KMS-11 (cell line): ENCODE measurements around the gene FSIP1.

Experiments
- H2AFZ ChIP-seq: fragments of 200-600 bp; sonication (generic); 2 replicates; pipeline ENCODE4 v1.6.1; 2016; ENCODE audit warnings: antibody characterized with exemption, mixed run types, low read depth
- H3K27ac ChIP-seq: fragments of 200-600 bp; sonication (generic); 2 replicates; pipeline ENCODE4 v1.6.1; 2016; ENCODE audit warnings: mild to moderate bottlenecking, mixed run types
- H3K27me3 ChIP-seq: fragments of 200-600 bp; sonication (generic); 2 replicates; pipeline ENCODE4 v1.6.1; 2017; ENCODE audit warnings: mild to moderate bottlenecking, low read depth, mixed run types, moderate library complexity; ENCODE audit not compliant: insufficient read depth
- H3K36me3 ChIP-seq: fragments of 200-600 bp; sonication (generic); 2 replicates; pipeline ENCODE4 v1.6.1; 2017; ENCODE audit warnings: mild to moderate bottlenecking, mixed run types; ENCODE audit not compliant: insufficient read depth
- H3K4me1 ChIP-seq: fragments of 200-600 bp; sonication (generic); 2 replicates; pipeline ENCODE4 v1.6.1; 2016; ENCODE audit warnings: mild to moderate bottlenecking, low read depth, mixed run types; ENCODE audit not compliant: poor library complexity, severe bottlenecking
- H3K4me2 ChIP-seq: fragments of 200-600 bp; sonication (generic); 2 replicates; pipeline ENCODE4 v1.7.0; 2016; ENCODE audit warnings: mild to moderate bottlenecking, mixed run types
- H3K4me3 ChIP-seq: fragments of 200-600 bp; sonication (generic); IDR thresholded peaks from 2 replicates; pipeline ENCODE4 v1.6.1; 2017; ENCODE audit warnings: low read depth, low read length, mixed read lengths; ENCODE audit not compliant: insufficient read depth
- H3K79me2 ChIP-seq: fragments of 200-600 bp; sonication (generic); 2 replicates; pipeline ENCODE4 v1.6.1; 2016; ENCODE audit warnings: low read depth, mixed run types; ENCODE audit not compliant: insufficient read depth
- H3K9ac ChIP-seq: fragments of 200-600 bp; sonication (generic); 2 replicates; pipeline ENCODE4 v1.6.1; 2016; ENCODE audit warnings: mild to moderate bottlenecking, mixed run types
- H4K20me1 ChIP-seq: fragments of 200-600 bp; sonication (generic); 2 replicates; pipeline ENCODE4 v1.6.1; 2016; ENCODE audit warnings: mild to moderate bottlenecking, mixed run types; ENCODE audit not compliant: insufficient read depth
- CTCF ChIP-seq: fragments of 200-600 bp; sonication (generic); conservative IDR thresholded peaks from 2 replicates; pipeline ENCODE4 v1.6.1; 2017; ENCODE audit warnings: low read depth, mild to moderate bottlenecking, antibody characterized with exemption, low read length, moderate library complexity, mixed read lengths

Gene FSIP1

GRCh38 chr15:39651881-39652280 is 130.8 kb downstream of the FSIP1 start:
- no peaks in the 10 kb centered on the region for H3K36me3 ChIP-seq
- H3K27me3 ChIP-seq = no peaks in the 10 kb centered on the region
- H3K4me2 ChIP-seq = no peak overlapping the region
- H3K79me2 ChIP-seq = no peaks in the 10 kb centered on the region
- no peak for TF ChIP-seq CTCF
- no peaks in the 10 kb centered on the region for H4K20me1 ChIP-seq
- H3K9ac ChIP-seq = no peak overlapping the region
- no peak overlapping the region for H3K4me3 ChIP-seq
- H2AFZ ChIP-seq = no peak overlapping the region
- H3K27ac ChIP-seq = no peak overlapping the region
- H3K4me1 ChIP-seq = no peaks in the 10 kb centered on the region

GRCh38 chr15:39651295-39651694 is 131.3 kb downstream of the FSIP1 start:
- Histone ChIP-seq H2AFZ (no peak overlapping the region), H3K27me3 (no peaks in the 10 kb centered on the region), H3K36me3 (no peaks in the 10 kb centered on the region), H3K4me1 (no peaks in the 10 kb centered on the region), H3K79me2 (no peaks in the 10 kb centered on the region), H4K20me1 (no peaks in the 10 kb centered on the region), H3K27ac (no peak overlapping the region), H3K9ac (no peak overlapping the region), H3K4me3 (no peak overlapping the region), H3K4me2 (no peak overlapping the region)
- TF ChIP-seq CTCF = no peak

GRCh38 chr15:39649757-39650156 is 132.9 kb downstream of the FSIP1 start:
- H3K9ac ChIP-seq = no peak overlapping the region

GRCh38 chr15:39646425-39646824 is 136.2 kb downstream of the FSIP1 start:
- no peak overlapping the region for H3K4me2 ChIP-seq
- H3K4me3 ChIP-seq = no peak overlapping the region
- H4K20me1 ChIP-seq = no peaks in the 10 kb centered on the region
- H3K27me3 ChIP-seq = no peaks in the 10 kb centered on the region
- no peak overlapping the region for H2AFZ ChIP-seq
- no peaks in the 10 kb centered on the region for H3K36me3 ChIP-seq
- no peaks in the 10 kb centered on the region for H3K79me2 ChIP-seq
- TF ChIP-seq CTCF = no peak
- H3K27ac ChIP-seq = no peak overlapping the region
- no peak overlapping the region for H3K9ac ChIP-seq
- H3K4me1 ChIP-seq = no peaks in the 10 kb centered on the region

More at GRCh38 chr15:39649757-39650156, 132.9 kb downstream of the FSIP1 start:
- Histone ChIP-seq H3K27ac (no peak overlapping the region), H3K36me3 (no peaks in the 10 kb centered on the region), H3K4me3 (no peak overlapping the region), H2AFZ (no peak overlapping the region), H4K20me1 (no peaks in the 10 kb centered on the region), H3K4me2 (no peak overlapping the region), H3K79me2 (no peaks in the 10 kb centered on the region), H3K27me3 (no peaks in the 10 kb centered on the region), H3K4me1 (no peaks in the 10 kb centered on the region)
- no peak for TF ChIP-seq CTCF

GRCh38 chr15:39645976-39646257 is 136.7 kb downstream of the FSIP1 start:
- H3K4me2 ChIP-seq = no peak overlapping the region
- no peak overlapping the region for H3K4me3 ChIP-seq
- no peaks in the 10 kb centered on the region for H3K36me3 ChIP-seq
- no peak overlapping the region for H2AFZ ChIP-seq
- no peaks in the 10 kb centered on the region for H3K4me1 ChIP-seq
- no peaks in the 10 kb centered on the region for H3K79me2 ChIP-seq
- H4K20me1 ChIP-seq = no peaks in the 10 kb centered on the region
- H3K9ac ChIP-seq = no peak overlapping the region
- no peaks in the 10 kb centered on the region for H3K27me3 ChIP-seq
- no peak overlapping the region for H3K27ac ChIP-seq
- TF ChIP-seq CTCF = no peak
